C4-2B (cell line): ENCODE data around the gene CLDN25.

Experiments
- CTCF ChIP-seq: fragments of 450-650 bp; conservative IDR thresholded peaks from 2 replicates; pipeline ENCODE4 v1.5.1; 2017; ENCODE audit warnings: mild to moderate bottlenecking
- ZFX ChIP-seq: fragments of 450-650 bp; IDR thresholded peaks from 2 replicates; pipeline ENCODE4 v1.6.1; 2017

GRCh38 chr11:113829751-113830150, 50.2 kb downstream of the CLDN25 start:
- TF ChIP-seq CTCF, result no peak
- TF ChIP-seq ZFX, result no peak
